DOHH2 (cell line): ENCODE measurements around the gene AHRR.
"Not testable (repeated sequence)": the region's sequence is repeated elsewhere in the genome, so short reads cannot be mapped to it uniquely, and the experiment has no call there.

ENCODE experiments used
- CTCF ChIP-seq: fragments of 200-600 bp; sonication (generic); IDR thresholded peaks from one replicate; pipeline ENCODE4 v1.5.1; 2014; ENCODE audit warnings: antibody characterized with exemption, mild to moderate bottlenecking, low read depth, low read length; ENCODE audit not compliant: poor library complexity, severe bottlenecking
- EZH2phosphoT487 ChIP-seq: fragments of 200-600 bp; sonication (generic); IDR thresholded peaks from 2 replicates; pipeline ENCODE4 v1.6.1; 2017; ENCODE audit warnings: borderline replicate concordance, mild to moderate bottlenecking, antibody characterized with exemption, low read length, moderate library complexity, mixed read lengths

- not testable (repeated sequence) for TF ChIP-seq CTCF, EZH2phosphoT487
These were observed 31.3 kb upstream of the AHRR start for GRCh38 chr5:290200-290599.
